GM12878 (cell line): ENCODE data around the gene ERC1.

Experiments
- POLR2A ChIP-seq: IDR thresholded peaks from 2 replicates; pipeline ENCODE4 v1.6.1; 2011; ENCODE audit warnings: low read depth, mild to moderate bottlenecking, low read length
- POLR2AphosphoS5 ChIP-seq: IDR thresholded peaks from 2 replicates; pipeline ENCODE4 v1.6.1; 2011; ENCODE audit warnings: mild to moderate bottlenecking, low read length, inconsistent platforms
- TAF1 ChIP-seq: IDR thresholded peaks from 2 replicates; pipeline ENCODE4 v1.6.1; 2011; ENCODE audit warnings: mild to moderate bottlenecking, low read depth, low read length, borderline replicate concordance

GRCh38 chr12:1306817-1307216 lies 315.8 kb downstream of the ERC1 start:
- TF ChIP-seq TAF1 (no peak), POLR2A (no peak), POLR2AphosphoS5 (no peak)
